GM18505 (cell line): Measurements from ENCODE around the gene TBPL1.
A peak's percentile ranks its signal among the peaks of the same experiment; 100 is the strongest.

ENCODE experiments used
- ATAC-seq: cut with Tn5 transposase; IDR thresholded peaks from one replicate; pipeline ENCODE4 v1.9.1; 2021; ENCODE audit not compliant: unreplicated experiment
- POLR2A ChIP-seq: IDR thresholded peaks from 4 replicates; pipeline ENCODE4 v1.6.1; 2011; ENCODE audit warnings: borderline replicate concordance; ENCODE audit not compliant: insufficient read depth, insufficient read length; ENCODE audit errors: extremely low read depth

TBPL1 gene

GRCh38 chr6:133939778-133940667 lies 13.0 kb upstream of the TBPL1 start:
- no peak for TF ChIP-seq POLR2A
- no peak for ATAC-seq

- no peak for TF ChIP-seq POLR2A
- no peak for ATAC-seq
Observed at GRCh38 chr6:133945158-133945557, 7.9 kb upstream of the TBPL1 start.

- TF ChIP-seq POLR2A = no peak
- no peak for ATAC-seq
Observed at GRCh38 chr6:133947302-133947900, 5.6 kb upstream of the TBPL1 start.

DNA sequence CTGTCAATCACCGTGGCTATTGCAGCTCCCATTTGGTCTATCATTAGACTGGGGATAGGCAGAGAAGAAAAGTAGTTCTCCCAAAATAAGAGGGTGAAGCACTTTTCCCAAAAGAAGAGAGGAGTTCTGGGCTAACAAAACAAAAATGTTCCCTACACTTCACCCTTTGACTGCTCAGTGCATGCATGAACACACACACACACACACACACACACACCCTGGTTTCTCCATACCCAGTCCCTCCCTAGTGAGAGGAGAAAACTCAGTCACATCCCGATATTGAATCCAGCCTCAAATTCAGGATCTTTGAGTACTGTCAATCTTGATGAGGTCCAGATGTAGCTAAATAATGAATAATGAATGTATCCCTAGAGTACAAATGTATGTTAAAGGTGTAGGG lies 4.6 kb upstream of the TBPL1 start:
- no peak for ATAC-seq
- TF ChIP-seq POLR2A = no peak

DNA sequence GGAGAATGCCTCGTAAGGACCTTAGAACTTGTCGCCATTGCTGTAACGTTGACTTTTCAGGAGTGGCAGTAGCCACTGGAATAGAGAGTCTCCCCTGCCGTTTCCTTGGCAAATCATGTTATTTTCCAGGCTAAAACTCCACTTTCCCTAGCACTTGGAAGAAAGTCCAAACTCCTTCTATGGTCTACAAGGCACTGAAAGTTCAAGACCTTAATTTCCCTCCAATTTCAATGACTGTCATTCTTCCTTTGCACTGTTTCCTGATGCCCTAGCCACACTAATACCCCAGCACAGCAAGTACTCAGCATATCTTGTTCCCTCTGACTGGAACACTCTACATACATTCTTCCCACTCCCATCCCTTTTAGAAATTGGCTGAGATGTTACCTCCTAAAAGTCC lies 1.8 kb upstream of the TBPL1 start:
- no peak for ATAC-seq
- no peak for TF ChIP-seq POLR2A

- peak; percentile 42 for ATAC-seq
- peak; percentile 52 for TF ChIP-seq POLR2A
Observed at GRCh38 chr6:133951881-133952814, 876 bp upstream of the TBPL1 start.

DNA sequence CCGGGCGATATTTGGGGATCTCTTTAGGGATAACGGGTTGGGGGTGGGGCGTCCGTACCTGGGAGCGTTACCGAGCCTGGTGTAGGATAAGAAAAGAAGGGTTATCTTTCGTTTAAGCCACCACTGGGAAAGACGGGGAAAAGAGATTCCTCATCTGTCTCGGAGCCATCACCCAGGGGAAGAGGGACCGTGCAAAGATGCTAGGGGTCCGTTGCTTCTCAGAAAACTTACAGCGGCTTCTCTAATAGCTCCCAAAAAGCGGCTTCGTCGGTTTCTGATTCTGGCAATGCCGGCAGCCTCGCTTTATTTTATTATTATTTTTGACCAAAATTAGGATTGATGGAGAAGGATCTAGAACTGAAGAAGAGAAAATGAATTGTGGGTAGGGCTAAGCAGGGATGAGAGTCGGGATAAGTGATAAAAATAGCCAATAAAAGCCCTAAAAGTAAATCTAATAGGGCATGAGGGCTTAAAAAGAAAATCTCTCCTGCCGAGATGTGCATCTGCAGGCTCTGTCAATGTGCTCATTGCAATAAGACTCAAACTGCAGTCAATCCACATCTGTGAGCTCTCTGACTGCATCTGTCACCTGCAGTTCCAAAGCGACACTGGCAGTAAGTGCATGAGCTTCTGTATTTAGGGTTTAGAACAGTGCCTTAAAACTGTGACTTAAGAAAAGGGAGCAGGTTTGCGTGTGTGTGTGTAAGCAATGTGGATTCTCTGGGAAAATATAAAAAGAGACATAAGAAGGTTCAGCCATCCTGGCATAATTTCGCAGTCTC lies 801 bp downstream of the TBPL1 start:
- no peak for TF ChIP-seq POLR2A
- ATAC-seq = no peak

GRCh38 chr6:133954657-133955576 lies 1.9 kb downstream of the TBPL1 start:
- TF ChIP-seq POLR2A = no peak
- ATAC-seq = no peak

DNA sequence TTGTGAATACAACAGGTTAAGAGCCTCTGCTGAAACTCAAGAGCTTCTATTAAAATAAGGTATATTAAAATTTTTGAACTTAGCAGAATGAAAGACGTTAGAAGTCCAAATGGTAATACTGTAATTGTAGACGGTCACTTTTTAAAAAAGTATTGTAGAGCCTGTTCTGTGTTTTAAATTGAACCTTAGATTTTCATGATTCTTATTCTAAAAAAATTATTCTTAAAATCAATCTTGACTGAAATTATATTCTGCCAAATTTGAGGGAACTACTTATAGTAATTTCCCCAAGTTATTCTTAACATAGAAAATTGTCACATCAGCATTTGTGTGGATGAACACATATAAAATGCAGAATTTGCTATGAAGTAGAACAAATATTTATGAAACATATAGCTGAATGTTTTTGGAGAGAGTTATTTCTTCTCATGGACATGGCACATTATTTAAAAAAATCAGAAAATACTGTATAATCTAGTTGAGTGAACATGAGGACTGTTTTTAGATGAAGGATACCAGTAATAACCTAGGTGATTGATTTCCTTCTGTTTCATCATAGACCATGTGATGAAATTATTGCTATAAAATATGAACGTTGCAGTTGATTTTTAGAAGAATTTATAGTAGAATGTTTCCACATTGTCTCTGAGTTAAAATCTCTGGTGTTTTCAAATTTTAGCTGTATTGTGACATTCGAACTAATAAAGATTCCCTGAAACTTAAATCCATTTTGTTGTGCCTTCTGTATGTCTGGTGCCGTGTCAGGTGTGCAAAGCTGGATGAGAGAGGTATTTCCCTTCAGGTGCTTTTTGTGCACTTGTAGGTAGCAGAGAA lies 2.8 kb downstream of the TBPL1 start:
- ATAC-seq = no peak
- TF ChIP-seq POLR2A = no peak

DNA sequence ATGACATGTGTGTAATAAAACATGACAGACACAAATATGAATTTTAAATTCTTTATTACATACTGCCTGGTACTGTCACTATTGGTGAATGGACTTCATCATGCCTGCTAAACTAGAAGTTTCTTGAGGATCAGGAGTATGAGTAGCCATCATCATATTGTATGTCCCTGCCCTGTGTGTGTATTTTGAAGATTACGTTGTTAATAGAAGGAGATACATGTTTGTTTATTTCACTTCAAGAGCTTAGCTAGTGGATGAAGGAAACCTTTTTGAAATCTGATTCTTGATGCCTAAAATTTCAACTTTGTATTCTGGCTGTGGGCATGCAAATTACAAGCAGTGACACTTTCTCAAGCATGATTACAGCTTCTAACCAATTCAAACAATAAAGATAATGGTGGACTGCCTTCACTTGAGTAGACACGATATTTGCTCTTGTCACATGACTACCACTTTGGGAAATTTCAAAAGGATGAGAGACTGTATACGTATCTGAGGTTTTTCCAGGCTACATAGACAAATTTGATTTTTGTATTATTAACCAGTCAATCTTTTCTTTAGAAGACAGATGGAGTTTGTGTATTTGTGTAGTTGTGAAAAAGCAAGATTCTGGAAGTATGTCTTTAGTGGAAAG lies 3.5 kb downstream of the TBPL1 start:
- no peak for ATAC-seq
- no peak for TF ChIP-seq POLR2A
